Activated CD4-positive, alpha-beta T cell treated with anti-CD3 and anti-CD28 coated beads, Interleukin-2, amount 50 U/mL, for 24 hours (primary cell): ENCODE data around the gene SOS1.

Source experiments
- DNase-seq, 2 donors: peaks; one replicate each; pipeline ENCODE4 v3.0.0-alpha.2; 2020; ENCODE audit warnings: low read depth in 1 of 2, low spot score in 1 of 2

The SOS1 gene

DNA sequence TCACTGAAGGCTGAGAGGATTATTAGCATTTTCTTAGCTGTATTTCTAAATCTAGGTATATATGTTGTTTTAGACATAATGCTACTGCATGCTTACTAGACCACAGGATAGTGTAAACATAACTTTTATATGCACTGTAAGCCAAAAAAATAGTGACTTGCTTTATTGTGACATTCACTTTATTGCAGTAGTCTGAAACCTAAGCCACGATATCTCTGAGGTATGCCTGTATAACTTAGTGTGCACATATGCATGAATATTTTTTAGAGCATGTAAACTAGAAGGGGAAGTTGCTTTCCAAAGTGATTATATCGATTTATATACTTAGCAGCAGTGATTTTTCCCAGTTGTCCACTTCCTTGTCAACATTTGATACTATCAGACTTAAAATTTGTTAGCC lies 81.8 kb downstream of the SOS1 start:
- DNase-seq = no peak

DNA sequence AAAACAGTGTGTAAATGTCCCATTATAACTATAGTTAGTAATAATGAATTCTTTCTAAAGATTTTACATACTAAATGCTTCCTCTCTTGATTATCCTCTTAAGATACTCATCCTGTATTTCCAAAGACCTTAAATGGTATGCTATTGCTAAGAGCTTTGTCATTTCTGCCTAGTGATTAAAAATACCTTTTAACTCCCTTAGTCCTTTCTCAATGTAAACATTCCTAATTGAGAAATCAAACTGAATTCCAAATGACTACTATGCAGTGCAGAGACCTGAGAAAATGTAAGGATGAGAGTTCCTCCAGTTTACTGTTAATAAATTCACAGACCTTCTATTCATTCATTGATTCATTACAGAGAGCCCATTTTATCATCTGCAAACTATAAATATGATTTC lies 86.9 kb downstream of the SOS1 start:
- DNase-seq = no peak

DNA sequence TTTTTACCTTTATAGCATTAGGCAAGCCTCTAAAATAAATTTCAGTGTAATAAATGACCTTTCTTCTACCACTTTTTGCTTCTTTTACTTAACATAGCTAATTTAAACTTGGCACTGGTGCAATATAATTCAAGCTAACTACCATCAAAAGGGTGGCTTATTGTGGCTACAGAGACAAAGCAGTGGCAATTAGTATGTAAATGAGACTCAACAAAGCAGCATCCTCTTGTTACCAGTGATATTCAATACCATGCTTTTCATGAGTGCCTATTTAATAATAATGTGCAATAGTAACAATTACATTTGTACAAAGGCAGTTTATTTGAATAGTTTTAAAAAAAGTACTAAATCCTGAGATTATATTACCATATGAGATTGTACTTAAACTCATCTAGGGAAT lies 93.4 kb downstream of the SOS1 start:
- DNase-seq = no peak

DNA sequence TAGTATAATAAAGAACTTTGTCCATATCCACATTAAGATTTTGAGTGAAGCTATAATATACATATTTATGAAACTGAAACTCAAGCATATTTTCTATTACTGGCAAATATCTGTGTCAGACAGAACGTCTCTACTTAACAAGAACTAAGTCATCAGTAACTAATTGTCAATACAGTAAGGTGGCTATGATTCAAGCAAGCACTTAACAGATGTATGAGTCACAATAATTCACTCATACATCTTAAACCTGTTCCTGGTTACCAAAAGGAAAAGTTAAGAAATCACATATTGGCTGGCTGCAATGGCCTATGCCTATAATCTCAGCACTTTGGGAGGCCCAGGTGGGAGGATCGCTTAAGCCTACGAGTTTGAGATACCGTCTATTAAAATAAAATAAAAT lies 96.0 kb downstream of the SOS1 start:
- no peak for DNase-seq

DNA sequence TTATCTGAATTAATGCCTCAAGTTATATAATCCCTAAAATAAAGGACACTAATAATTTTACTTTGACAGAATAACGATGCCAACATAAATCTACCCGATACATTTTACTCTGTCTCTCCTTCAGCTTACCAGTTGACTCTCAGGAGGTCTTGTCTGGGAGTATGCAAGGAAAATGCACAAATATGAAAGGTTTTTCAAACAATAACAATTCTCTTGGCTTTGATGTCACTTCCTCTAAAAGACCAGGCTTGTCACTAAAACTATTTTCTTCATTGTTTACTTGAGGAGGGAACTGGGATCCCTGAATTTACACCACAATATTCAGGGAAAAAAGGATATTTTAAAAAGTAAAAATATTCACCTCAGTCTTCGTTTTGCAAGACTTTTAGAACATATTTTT lies 97.2 kb downstream of the SOS1 start:
- no peak for DNase-seq

DNA sequence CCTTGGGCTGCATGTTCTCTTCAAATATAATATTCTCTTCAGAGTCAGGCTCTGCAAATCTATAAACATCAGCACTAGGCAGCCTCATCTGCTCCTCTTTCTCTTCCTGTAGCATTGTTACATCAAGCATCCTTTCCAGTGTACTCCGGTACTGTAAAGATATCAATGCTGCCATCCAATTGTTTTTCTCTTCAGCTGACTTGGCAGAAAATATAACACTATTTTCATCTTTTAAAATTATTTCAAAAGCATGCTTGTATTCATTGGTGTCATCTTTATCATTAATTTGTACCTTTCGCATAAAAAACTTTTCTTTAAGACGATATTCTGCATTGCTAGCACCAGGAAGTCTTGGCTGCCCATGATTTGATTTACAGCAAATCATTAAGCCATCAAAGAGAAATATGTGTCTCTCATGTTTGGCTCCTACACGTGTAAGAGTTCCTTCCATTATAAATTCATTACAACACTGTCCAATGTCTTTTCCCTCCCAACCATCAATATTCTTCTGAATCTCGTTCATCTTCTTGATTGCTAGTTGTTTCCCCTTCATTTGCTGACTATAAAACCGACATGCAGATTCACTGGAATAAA lies 98.1 kb downstream of the SOS1 start:
- no peak for DNase-seq

DNA sequence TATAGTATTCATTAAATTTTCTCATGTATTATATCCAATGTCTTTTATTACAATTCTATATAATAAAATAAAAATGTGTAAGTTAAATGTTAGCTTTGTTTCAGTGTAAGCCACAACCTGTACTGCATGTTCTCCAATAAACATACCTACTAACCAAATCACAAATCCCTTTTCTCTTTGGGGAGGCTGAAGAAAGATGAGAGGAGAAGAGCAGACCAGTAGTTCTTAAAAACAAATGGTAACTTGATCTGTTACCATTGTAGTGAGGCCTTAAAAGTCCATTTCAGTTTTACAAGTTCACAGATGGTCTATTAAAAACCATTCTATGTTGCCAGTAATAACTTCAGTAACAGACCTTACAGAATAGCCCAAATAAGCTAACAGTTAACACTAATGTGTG lies 100.5 kb downstream of the SOS1 start:
- DNase-seq = no peak

DNA sequence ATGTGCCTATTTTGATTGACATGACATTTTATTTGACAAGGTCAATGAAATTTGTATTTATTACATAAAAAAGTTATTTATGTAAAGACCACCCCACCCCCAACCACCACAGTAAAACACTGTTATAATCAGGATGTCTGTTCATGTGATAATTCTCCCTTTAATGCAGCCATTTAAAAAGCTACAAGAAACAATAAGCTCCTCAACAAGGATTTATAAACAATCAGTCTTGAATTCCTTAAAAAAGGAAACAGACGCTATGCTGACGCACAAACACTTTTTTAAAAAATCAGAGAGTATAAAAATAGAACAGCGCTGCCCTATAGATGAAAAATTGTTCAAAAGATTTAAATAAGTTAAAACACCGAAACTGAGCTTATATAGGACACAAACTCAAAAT lies 102.2 kb downstream of the SOS1 start:
- no peak for DNase-seq

DNA sequence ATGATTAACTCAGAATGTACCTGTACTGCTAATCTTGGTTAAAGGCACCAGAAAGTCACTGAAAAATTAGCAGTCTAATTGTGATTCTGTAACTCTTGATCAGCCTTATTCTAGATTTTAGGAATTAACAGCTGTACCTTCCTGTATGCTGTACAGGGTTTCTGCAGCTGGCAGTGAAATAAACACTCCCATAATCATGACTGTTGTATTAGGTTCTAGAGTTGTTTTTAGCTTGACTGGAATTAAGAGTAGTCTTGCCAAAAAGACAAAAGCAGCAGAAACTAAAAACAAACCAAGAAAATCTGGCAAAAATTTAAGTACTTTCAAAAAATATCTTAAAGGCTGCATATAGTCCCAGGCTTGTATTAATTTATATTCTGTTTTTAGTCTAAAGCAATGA lies 103.5 kb downstream of the SOS1 start:
- no peak for DNase-seq

DNA sequence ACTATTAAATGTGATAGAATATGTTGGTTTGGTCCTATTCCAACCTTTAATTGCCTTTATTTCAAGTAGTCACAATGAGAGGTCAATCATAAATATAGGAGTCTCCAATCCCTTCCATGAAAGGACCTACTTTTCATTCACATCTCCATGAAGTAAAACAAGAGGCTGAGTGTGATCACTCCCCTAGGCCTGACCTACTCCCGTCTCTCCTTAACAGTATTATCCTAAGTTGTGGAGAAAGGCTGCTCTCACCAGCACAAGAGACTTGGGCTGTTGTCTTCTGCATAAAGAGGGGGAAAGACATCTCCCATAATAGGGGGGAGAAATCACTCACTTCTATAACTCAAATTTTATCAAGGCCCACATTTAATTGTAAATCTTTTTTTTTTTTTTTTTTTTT lies 105.4 kb downstream of the SOS1 start:
- DNase-seq = no peak

DNA sequence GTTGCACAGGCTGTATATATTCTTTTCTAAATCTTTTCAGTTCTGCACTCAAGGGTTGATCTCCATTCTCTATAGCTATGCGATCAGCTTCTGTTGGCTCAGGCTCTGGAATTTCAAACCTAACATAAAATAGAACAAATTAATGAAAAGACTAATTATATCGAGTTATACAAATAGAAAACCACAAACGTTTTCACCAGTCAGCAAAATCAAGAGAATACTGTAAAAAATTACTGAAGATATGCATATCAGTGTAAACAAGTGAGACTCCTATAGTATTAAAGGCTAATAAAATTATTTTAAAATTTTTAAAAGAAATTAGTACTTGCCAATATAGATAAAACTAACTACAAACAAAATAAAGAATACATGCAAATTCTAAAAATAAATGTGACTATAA lies 107.0 kb downstream of the SOS1 start:
- DNase-seq = no peak

DNA sequence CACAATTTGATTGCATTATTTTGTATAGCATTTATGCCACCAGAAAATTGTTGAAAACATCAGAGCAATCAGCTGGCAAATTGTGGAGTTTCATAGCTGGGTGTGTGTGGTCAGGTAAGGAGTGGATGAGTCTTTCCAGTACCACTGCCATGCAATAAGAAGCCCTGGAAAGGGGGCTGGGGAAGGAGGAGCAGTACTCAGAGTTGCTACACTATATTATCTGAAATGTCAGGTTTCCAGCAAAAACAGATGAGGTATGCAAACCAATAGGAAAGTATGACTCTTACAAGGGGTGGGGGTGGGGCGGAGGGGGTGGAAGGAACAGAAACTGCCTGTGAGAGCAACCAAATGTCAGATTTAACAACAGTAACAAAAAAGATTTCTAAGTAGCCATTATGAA lies 112.2 kb downstream of the SOS1 start:
- DNase-seq = no peak

DNA sequence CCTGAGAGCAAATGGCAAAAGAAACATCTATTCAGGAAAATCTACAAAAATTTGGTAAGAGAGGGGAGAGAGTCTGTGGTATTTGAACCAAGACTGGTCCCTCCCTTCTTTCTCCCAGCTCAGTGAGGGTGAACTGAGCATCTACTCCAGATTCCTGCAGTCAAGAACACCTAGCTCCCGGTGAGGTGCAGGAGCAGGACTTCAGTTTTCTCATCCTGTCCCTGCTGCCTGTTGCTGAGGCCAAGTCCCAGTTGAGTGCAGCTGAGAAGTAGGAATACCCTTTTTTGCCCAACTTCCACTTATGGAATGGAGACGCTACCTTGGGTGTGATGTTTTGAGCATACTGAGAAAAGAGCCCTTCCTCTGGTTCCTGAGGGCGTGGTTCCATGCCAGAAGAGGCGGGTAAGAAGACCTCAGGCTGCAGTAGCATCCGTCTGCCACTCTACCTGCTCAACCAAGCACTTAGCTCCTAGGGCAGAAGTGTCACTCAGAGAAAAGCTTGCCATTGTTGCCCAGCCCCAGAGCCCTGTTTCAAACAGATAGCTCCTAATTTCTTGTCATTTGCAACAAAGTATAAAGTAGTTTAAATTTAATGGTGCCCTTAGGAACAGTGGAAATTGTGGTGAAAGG lies 112.9 kb downstream of the SOS1 start:
- DNase-seq = no peak

DNA sequence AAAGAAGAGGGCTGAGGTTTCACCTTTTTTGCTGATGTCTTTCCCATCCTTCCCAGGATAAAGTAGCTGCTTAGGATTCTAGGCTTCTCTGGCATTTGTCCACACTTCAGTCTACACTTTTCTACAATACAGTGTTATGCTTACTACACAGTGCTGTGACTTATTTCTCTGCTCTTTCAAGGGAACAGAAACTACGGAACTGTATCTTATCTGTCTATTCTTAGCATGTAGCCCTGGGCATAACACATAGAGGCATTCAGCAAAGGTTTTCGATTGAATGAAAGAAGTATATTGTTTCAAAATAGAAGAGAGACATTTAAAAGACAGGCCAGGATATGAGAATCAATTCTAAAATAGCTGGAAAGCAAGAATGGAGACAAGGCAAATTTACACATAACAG lies 120.3 kb downstream of the SOS1 start:
- no peak for DNase-seq

DNA sequence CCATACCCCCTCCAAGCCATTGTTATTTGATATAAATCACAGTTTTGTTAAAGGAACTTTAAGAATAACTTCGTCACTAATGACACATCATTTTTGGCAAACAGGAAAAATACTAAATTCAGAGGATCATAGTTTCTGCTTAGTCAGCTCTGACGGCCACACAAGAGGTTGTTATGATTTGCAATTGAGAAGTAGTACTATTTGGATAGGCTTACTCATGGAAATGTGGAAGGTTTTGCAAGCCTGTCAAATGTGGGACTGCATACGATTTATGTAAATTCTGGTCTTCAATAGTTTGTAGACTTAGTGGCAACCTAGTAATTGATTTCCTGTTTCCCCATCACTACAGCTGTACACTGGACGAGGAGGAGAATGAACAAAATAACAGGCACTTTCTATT lies 123.1 kb downstream of the SOS1 start:
- no peak for DNase-seq

DNA sequence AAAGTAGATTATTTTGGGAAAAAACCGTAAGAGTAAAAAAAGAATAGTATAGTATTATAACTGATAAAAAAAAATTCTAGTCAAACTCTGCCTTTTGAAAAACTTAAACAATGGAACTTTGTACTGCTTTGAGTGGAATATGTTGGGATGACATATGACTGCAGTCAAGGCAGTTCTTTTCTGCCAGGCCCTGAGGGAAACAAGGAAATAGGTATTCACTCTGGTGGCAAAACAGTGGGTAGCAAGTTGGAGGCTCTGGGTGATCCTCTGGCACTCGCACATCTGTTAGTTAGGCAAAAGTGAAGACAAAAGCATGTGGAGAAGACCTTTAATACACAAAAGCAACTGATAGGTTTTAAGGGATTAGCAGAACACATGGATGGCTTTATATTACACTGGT lies 129.0 kb downstream of the SOS1 start:
- no peak for DNase-seq

DNA sequence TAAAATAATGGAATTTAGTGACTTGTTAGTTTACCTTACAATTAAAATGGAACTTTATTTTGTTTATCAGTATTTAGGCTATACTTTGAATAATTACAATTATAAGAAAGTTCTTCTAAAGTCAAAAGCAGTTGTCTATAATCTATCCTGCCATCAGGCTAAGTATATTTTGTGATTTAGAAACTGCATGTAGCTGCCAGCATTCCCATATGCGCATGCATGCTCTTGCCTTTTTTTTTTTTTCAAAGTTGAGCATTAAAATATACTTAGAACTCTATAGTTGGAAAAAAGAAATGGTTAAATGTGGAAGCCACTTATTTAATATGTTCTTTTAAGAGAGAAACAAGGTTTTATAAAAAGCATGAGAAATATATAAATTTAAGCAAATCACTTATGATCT lies 132.1 kb downstream of the SOS1 start:
- DNase-seq = no peak

DNA sequence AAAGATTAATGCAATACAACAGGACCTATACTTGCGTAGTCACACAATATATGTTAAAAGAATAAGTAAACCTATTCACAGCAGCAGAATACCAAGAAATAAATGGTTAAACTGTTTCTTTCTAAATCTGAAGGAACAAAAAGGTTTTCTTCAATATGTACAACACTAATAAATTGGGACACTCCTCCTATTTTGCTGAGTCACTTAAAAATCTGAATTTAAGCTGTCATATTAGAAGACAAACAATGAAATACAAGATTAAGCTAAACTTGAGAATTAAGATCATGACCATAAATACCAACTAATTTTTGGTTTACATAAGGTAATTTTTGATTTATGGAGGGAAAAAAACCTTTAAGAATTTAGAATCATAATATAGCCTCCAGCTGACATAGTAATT lies 138.4 kb downstream of the SOS1 start:
- DNase-seq = no peak

DNA sequence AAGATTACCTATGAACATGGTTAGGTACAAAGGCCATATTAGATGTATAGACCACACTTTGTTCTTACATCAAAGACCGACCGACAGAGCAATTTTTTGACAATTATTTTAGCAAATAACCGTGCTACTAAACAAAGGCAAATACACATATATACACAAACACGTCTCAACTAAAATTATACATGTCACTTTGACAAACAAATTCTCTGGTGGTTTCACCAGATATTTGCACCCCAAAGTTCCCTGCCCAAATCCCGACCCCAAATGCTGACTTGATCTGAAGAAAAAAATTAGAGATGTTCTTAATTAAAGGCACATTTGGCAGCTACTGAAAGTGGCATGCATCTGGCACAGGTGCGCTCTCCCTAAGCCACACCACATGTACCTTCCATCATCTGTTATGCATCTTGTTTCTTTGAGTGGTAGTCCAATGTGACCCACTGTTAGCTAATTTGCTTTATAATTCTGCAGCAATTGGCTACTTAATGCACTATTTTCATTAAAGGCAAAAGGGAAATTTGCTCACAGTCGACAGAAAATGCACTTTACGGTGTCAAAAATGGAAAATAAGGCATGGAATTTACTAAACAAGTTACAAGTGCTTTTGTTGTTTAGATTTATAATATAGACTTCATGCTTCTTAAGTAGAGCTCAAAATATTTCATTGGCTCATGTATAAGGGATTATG lies 139.0 kb downstream of the SOS1 start:
- DNase-seq = no peak

DNA sequence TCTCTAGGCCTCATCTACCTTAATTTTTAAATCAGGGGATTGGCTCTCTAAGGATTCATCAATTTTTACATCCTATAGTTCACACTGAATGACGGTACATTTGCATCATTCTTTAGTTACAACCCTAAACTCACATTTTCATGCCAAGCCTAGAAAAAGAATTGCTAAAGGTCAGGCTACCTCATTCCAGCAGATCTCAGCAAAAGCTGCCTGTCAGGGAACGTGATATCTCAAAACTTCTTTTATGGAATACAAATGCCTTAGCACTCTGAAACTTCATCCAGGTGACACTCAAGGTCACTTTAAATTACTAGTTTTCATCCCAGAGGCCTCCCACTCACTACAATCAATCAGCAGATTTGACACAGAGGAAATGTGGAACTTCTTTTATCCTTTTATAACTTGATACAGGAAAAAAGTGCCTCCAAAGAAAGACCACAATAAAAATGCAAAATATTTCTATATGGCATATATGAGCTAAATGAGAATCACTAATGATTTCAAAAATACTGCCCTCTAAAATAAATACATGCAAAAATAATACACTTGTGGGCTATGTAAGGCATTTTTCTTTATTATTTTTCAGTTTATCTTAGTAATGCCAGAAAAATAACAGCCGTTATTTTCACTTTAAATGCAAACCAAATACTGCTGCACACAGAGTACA lies 139.7 kb downstream of the SOS1 start:
- no peak for DNase-seq

DNA sequence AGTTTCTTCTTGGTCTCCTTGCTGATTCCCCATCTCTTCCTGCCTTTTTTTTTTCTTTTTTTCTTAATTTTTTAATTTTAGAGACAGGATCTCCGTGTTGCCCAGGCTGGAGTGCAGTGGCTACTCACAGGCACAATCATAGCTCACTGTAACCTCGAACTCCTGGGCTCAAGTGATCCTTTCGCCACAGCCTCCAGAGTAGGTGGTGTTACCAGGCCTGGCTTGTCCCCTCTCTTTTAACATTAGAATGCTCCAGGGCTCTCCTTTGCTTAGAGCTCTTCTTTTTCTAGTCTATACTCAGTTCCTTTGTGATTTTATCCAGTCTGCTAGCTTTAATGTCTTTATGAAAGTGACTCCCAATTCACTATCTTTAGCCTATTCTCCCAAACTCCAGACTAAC lies 141.9 kb downstream of the SOS1 start:
- DNase-seq = no peak

DNA sequence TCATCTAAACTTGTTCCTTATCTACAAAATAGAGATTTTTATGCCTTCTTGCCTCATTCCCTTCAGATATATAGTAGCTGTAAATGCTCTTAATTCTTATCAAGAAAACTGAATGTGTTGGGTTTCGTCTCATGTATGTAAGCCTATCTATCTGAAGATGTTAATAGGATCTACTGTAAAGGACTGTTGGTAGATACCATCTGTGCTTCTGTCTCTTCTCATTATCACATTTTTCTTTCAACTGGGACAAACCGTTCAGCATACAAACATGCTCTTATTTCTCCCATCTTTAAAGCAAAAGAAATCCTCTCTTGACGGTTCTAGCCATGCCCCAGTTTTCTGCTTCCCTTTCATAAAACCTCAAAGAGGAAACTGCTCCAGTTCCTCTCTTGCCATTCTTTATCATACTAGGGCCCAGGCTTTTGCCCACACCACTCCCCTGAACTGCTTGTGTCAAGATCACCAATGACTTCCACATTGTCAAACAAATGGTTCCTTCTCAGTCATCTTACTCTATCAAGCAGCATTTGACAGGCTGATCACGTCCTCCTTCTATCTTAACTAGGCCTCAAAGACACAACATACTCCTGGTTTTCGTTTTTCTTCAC lies 142.5 kb downstream of the SOS1 start:
- DNase-seq = no peak
